GM12892 (cell line): ENCODE data around the gene CSNK1E.

Experiments
- DNase-seq: peaks from one replicate; pipeline ENCODE4 v3.0.0; 2011; ENCODE audit not compliant: insufficient read length
- FAIRE-seq: peaks from 2 replicates; lab custom pipeline; 2011; peaks lifted over from hg19 to GRCh38; lab: Jason Lieb, UNC
- POLR2A ChIP-seq: IDR thresholded peaks from 2 replicates; pipeline ENCODE4 v1.6.1; 2011; ENCODE audit warnings: low read depth, low read length, control low read depth
- POLR2AphosphoS5 ChIP-seq: IDR thresholded peaks from 2 replicates; pipeline ENCODE4 v1.6.1; 2011; ENCODE audit warnings: low read depth, low read length, control low read depth
- TAF1 ChIP-seq: IDR thresholded peaks from 2 replicates; pipeline ENCODE4 v1.6.1; 2011; ENCODE audit warnings: low read depth, mild to moderate bottlenecking, control low read depth, low read length, borderline replicate concordance

The CSNK1E gene

DNA sequence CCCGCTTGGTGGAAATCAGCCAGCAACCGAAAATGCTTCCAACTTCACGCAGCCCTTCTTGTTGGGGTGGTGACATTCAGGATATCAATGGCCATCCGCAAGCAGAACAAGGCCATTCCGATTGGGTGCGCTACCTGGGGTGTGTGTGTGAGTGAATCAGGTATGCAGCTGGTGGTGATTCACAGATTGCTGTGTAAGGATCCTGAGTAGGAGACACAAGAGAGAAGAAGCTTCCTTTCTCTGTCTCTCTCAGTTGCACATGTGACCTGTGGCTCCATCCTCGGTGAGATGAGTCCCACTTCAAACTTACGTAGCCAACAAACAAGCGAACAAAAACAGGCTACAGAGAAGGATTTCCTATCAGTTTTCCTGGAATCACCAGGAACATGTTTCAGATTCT is 34.8 kb downstream of the CSNK1E start:
- TF ChIP-seq POLR2AphosphoS5: no peak
- TF ChIP-seq TAF1: no peak
- no peak for TF ChIP-seq POLR2A
- FAIRE-seq (no peak), DNase-seq (no peak)

DNA sequence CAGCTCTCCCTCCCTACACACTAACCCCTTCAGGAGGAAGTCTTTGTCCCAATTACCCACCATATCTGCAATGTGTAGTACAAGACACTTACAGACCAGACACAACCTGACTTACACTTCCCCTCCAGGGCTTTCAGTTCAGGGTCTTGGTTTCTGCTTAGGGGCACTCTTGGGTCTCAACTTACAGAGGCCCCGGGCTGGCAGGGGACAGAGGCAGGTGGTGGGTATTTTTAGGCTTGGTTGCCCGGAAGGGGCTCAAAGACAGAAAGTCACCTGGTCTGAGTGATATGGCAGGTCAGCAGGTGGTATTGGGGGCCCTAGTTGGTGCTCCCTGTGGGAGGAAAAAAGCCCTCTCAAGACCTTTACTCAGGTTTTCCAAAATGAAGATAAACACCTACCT is 41.1 kb downstream of the CSNK1E start:
- DNase-seq: no peak
- no peak for FAIRE-seq

DNA sequence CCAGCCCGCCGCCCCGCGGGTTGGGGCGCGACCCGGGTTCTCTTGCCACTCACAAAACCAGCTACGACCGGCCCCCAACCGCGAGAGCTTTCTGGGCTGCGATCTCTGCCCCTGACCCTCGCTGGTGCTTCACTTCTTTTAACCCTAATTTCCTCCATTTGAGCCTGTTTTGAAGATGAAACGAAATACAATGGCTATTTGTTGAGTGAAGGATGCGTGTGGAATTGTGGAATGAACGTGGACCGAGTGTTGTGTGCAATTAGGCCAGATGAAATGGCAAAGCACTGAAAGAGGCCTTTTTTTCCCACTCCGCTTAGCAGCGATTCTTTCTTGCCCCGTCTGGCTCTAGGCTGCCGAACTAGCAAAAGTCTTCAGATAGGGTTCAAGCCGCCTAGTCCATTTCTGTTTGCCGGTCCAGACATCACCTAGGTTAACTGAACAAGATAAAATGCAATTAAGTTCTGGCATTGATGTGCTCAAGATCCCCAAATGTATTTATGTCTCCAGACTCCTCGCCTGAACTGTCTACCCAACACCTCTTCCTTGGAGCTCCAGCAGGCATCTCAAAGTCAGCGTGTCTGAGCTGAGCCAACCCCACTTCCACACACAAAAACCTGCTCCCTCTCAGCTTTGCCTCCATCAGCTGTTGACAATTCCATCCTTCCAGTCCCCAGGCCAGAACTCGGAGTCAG is 44.0 kb downstream of the CSNK1E start:
- FAIRE-seq (no peak), DNase-seq (no peak)
- TF ChIP-seq POLR2AphosphoS5 (no peak), TAF1 (no peak), POLR2A (no peak)

More for the DNA sequence above, 41.1 kb downstream of the CSNK1E start:
- no peak for TF ChIP-seq POLR2A
- no peak for TF ChIP-seq POLR2AphosphoS5
- no peak for TF ChIP-seq TAF1

- TF ChIP-seq POLR2AphosphoS5 (no peak), TAF1 (no peak), POLR2A (peak; percentile 65; the same call in 1 of the 2 replicates)
- DNase-seq (peak; percentile 92), FAIRE-seq (peak; percentile 86)
These were observed 44.7 kb downstream of the CSNK1E start, which contains the start of gene TMEM184B for GRCh38 chr22:38272373-38273134. Gene TMEM184B (minus strand): TSS chr22:38273010. CDS start chr22:38247961, 25,049 bp downstream.

- peak; percentile 42 for FAIRE-seq
- no peak for TF ChIP-seq TAF1
- TF ChIP-seq POLR2AphosphoS5: no peak
- TF ChIP-seq POLR2A: no peak
- no peak for DNase-seq
These were observed 45.3 kb downstream of the CSNK1E start for GRCh38 chr22:38271927-38272372.

DNA sequence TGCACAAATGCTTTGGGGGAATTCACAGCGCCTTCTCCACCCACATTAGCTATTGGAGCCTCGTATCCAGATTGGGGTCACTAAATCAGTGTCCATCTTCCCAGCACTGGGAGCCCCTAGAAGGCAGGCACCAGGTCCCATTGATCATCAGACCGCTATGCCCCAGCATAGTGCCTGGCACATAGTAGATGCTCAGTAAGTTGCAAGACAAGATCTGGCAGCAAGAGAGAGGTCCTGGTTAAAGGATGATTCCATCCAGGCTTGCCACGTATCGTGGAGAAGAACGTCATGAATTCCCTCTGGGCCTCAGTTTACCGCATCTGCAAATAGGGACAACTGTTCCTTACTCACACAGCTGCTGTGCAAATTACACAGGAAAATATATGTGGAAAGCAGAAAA is 46.1 kb downstream of the CSNK1E start:
- TF ChIP-seq POLR2AphosphoS5: no peak
- no peak for TF ChIP-seq TAF1
- TF ChIP-seq POLR2A: no peak
- DNase-seq (no peak), FAIRE-seq (no peak)

- TF ChIP-seq POLR2AphosphoS5 (no peak), POLR2A (no peak), TAF1 (no peak)
- FAIRE-seq: no peak
These were observed 46.9 kb downstream of the CSNK1E start for GRCh38 chr22:38270091-38270992.

GRCh38 chr22:38269466-38269865 is 47.8 kb downstream of the CSNK1E start:
- no peak for FAIRE-seq
- TF ChIP-seq POLR2A (no peak), TAF1 (no peak), POLR2AphosphoS5 (no peak)
- DNase-seq: no peak

More at GRCh38 chr22:38270091-38270992, 46.9 kb downstream of the CSNK1E start:
- DNase-seq: no peak

DNA sequence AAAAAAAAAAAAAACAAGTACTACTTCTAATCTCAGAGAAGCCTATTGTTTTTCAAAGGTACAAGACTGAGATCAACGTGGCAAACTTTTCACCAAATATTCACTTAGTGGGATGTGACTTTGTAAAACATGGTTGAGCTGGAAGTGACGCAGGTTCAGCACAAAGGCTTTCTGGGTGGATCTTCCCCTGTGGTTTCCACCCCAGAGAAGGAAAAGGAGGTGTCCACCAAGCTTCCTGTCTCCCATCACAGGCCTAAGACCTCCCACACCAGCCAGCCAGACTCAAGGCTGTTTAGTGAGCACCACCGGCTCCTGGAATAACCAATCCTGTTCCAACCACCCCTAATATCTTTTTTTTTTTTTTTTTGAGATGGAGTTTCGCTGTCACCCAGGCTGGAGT is 50.1 kb downstream of the CSNK1E start:
- FAIRE-seq: no peak
- no peak for DNase-seq
- TF ChIP-seq POLR2AphosphoS5 (no peak), TAF1 (no peak), POLR2A (no peak)

GRCh38 chr22:38266120-38266519 is 51.1 kb downstream of the CSNK1E start:
- no peak for FAIRE-seq
- no peak for DNase-seq
- TF ChIP-seq TAF1: no peak
- TF ChIP-seq POLR2AphosphoS5: no peak
- no peak for TF ChIP-seq POLR2A

DNA sequence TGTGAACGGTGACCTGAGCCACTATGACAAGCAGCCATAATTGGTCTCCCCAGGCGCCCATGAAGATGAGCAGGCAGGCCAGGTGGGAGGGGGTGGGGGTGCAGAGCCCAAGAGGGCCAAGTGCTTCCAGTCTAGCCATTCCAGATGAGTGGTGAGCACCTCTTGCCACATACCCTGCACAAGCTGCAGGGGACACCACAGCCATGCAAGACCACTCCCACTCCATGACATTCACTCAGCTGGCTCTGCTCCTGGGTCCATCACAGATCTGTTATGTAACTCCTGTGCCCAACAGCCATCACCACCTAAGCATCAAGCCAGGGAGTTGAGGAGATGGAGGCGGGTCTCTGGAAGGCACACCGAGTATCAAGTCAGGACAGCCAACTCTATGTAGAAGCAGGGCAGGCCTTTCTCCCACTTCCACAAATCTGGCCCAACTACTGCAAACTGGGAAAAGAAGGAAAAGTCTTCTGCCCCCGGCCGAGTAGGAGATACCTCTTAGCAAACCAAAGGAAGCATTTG is 52.9 kb downstream of the CSNK1E start:
- FAIRE-seq (no peak), DNase-seq (no peak)
- TF ChIP-seq TAF1 (no peak), POLR2A (no peak), POLR2AphosphoS5 (no peak)
